Lung microvascular endothelial cell (primary cell): ENCODE results near the gene RCN2. TPM values are rescaled to one million over a fixed set of nuclear protein-coding genes. Genes with fewer than 3 reads are reported as not detected.

Source experiments
- DNase-seq, 2 donors: peaks; one replicate each; pipeline versions ENCODE4 v3.0.0 to v3.0.0-alpha.2; 2010; ENCODE audit warnings: low read depth in 2 of 2
- total RNA-seq: library from RNA; depleted of rRNA; stranded (reverse); fragments of >200 nt; gene quantifications from 2 replicates; pipeline ENCODE4 v1.2.1, GENCODE V29; 2014

RCN2 gene
- total RNA-seq, 1 donor from 2014 or later, result 42.3 TPM

- no peak for DNase-seq
Measured at GRCh38 chr15:76973906-76974305, 42.4 kb downstream of the RCN2 start.

GRCh38 chr15:76974456-76975036, 43.0 kb downstream of the RCN2 start:
- no peak for DNase-seq

GRCh38 chr15:76976141-76976540, 44.6 kb downstream of the RCN2 start:
- no peak for DNase-seq

GRCh38 chr15:76976572-76977270, 45.2 kb downstream of the RCN2 start:
- peak in 1 of 2 donors; percentile 46 for DNase-seq

- DNase-seq, result no peak
Measured at GRCh38 chr15:76978522-76979330, 47.2 kb downstream of the RCN2 start.

- peak in 1 of 2 donors; percentile 98 for DNase-seq
Measured at GRCh38 chr15:76979331-76979925, 47.9 kb downstream of the RCN2 start.

GRCh38 chr15:76979996-76980520, 48.5 kb downstream of the RCN2 start:
- no peak for DNase-seq

GRCh38 chr15:76982356-76982755, 50.8 kb downstream of the RCN2 start:
- DNase-seq, result no peak

GRCh38 chr15:76982756-76983155, 51.2 kb downstream of the RCN2 start:
- no peak for DNase-seq

GRCh38 chr15:76983590-76984375, 52.2 kb downstream of the RCN2 start:
- no peak for DNase-seq

GRCh38 chr15:76986743-76987142, 55.2 kb downstream of the RCN2 start:
- no peak for DNase-seq

- DNase-seq, result no peak
Measured at GRCh38 chr15:76987276-76987675, 55.7 kb downstream of the RCN2 start.

GRCh38 chr15:76987896-76988860, 56.6 kb downstream of the RCN2 start:
- DNase-seq, result no peak

- DNase-seq, result peak in 1 of 2 donors; percentile 38
Measured at GRCh38 chr15:76988867-76989780, 57.6 kb downstream of the RCN2 start.

- DNase-seq, result no peak
Measured at GRCh38 chr15:76991048-76991447, 59.5 kb downstream of the RCN2 start.

- no peak for DNase-seq
Measured at GRCh38 chr15:76991741-76992645, 60.4 kb downstream of the RCN2 start.

GRCh38 chr15:76993114-76993725, 61.7 kb downstream of the RCN2 start:
- DNase-seq, result no peak
